Endothelial cell of umbilical vein (primary cell): ENCODE data around the gene GRID1. TPM values are rescaled to one million over a fixed set of nuclear protein-coding genes. Genes with fewer than 3 reads are reported as not detected.

Experiments used
- BruUV-seq: library from RNA; stranded (reverse); fragments of 400-500 nt; replicated peaks from 2 replicates; lab custom pipeline; 2021; lab: Mats Ljungman, UMichigan
- CTCF ChIA-PET: fragments of 300-600, 350-600 bp; sonication (Branson Sonifier 250); formaldehyde crosslinking; loops from one replicate; lab custom pipeline; 2021; ENCODE audit warnings: antibody characterized with exemption, inconsistent platforms; lab: Charles Lee
- POLR2A ChIA-PET: fragments of 300-600, 350-600 bp; sonication (Branson Sonifier 250); formaldehyde crosslinking; loops from one replicate; lab custom pipeline; 2021; ENCODE audit warnings: antibody characterized with exemption, inconsistent platforms; lab: Charles Lee
- DNase-seq: peaks from one replicate; pipeline ENCODE4 v3.0.0-alpha.2; 2011; ENCODE audit warnings: low read depth, low spot score
- FAIRE-seq: peaks from 2 replicates; lab custom pipeline; 2011; peaks lifted over from hg19 to GRCh38; lab: Jason Lieb, UNC
- H2AFZ ChIP-seq: 2 replicates; pipeline ENCODE4 v1.6.0; 2012; ENCODE audit warnings: low read depth, low read length, control low read depth, inconsistent platforms
- H3K27ac ChIP-seq: 2 replicates; pipeline ENCODE4 v1.5.1; 2011; ENCODE audit warnings: low read depth, mild to moderate bottlenecking, control low read depth, low read length, moderate library complexity; ENCODE audit not compliant: insufficient read depth
- H3K27me3 ChIP-seq, 2 experiments: 2 replicates each; pipeline versions ENCODE4 v1.6.0 to v1.6.1; 2011; ENCODE audit warnings: low read length in 2 of 2, mixed read lengths in 1 of 2; ENCODE audit not compliant: control insufficient read depth in 2 of 2, insufficient read depth in 2 of 2
- H3K36me3 ChIP-seq, 2 experiments: 2 replicates in 1 of 2; 3 replicates in 1 of 2; pipeline ENCODE4 v1.5.1; 2011; ENCODE audit warnings: low read length in 2 of 2, mild to moderate bottlenecking in 1 of 2, moderate library complexity in 1 of 2; ENCODE audit not compliant: control insufficient read depth in 2 of 2, insufficient read depth in 2 of 2; ENCODE audit errors: extremely low read depth in 1 of 2
- H3K4me1 ChIP-seq: 3 replicates; pipeline ENCODE4 v1.5.1; 2011; ENCODE audit warnings: mild to moderate bottlenecking, low read length; ENCODE audit not compliant: control insufficient read depth, insufficient read depth; ENCODE audit errors: extremely low read depth
- H3K4me2 ChIP-seq: 2 replicates; pipeline ENCODE4 v1.6.1; 2011; ENCODE audit warnings: low read length, control low read depth, mixed read lengths; ENCODE audit not compliant: insufficient read depth
- H3K4me3 ChIP-seq, 3 experiments: fragments of 200-600 bp in 1 of 3; sonication (generic), shearing (Covaris generic) in 1 of 3; replicated peaks in 1 of 3; 2 replicates each; pipeline ENCODE4 v1.5.1; 2011 to 2016; ENCODE audit warnings: control low read depth in 3 of 3, low read length in 3 of 3, mild to moderate bottlenecking in 2 of 3, inconsistent platforms in 1 of 3, low read depth in 1 of 3, moderate library complexity in 1 of 3; ENCODE audit not compliant: insufficient read depth in 1 of 3
- H3K79me2 ChIP-seq: 2 replicates; pipeline ENCODE4 v1.6.0; 2012; ENCODE audit warnings: low read length, inconsistent platforms; ENCODE audit not compliant: control insufficient read depth, insufficient read depth
- H3K9ac ChIP-seq: replicated peaks from 2 replicates; pipeline ENCODE3; 2011; ENCODE audit warnings: low read length, control low read depth; ENCODE audit not compliant: insufficient read depth; ENCODE audit errors: extremely low read depth
- H3K9me1 ChIP-seq: replicated peaks from 3 replicates; pipeline ENCODE4 v1.6.0; 2011; ENCODE audit warnings: mild to moderate bottlenecking, low read length; ENCODE audit not compliant: control insufficient read depth, insufficient read depth; ENCODE audit errors: extremely low read depth
- H3K9me3 ChIP-seq: replicated peaks from 2 replicates; pipeline ENCODE4 v1.5.1; 2012; ENCODE audit warnings: low read length, inconsistent platforms; ENCODE audit not compliant: control insufficient read depth, insufficient read depth
- H4K20me1 ChIP-seq: replicated peaks from 2 replicates; pipeline ENCODE3; 2011; ENCODE audit warnings: mild to moderate bottlenecking, low read length; ENCODE audit not compliant: control insufficient read depth, insufficient read depth; ENCODE audit errors: extremely low read depth
- EZH2 ChIP-seq: IDR thresholded peaks from 2 replicates; pipeline ENCODE4 v1.6.1; 2012; ENCODE audit warnings: borderline replicate concordance, low read depth, mild to moderate bottlenecking, moderate library complexity, low read length, inconsistent platforms; ENCODE audit not compliant: severe bottlenecking
- FOS ChIP-seq: IDR thresholded peaks from 2 replicates; pipeline ENCODE4 v1.6.1; 2011; ENCODE audit warnings: mild to moderate bottlenecking, low read length, moderate library complexity, borderline replicate concordance; ENCODE audit not compliant: insufficient read depth
- GATA2 ChIP-seq: IDR thresholded peaks from 2 replicates; pipeline ENCODE4 v1.7.0; 2011; ENCODE audit warnings: low read depth, mild to moderate bottlenecking, moderate library complexity, mixed read lengths, low read length; ENCODE audit not compliant: insufficient read length, insufficient read depth
- JUN ChIP-seq: IDR thresholded peaks from 2 replicates; pipeline ENCODE4 v1.6.1; 2011; ENCODE audit warnings: borderline replicate concordance, low read depth; ENCODE audit not compliant: insufficient read length, insufficient read depth
- MYC ChIP-seq: IDR thresholded peaks from one replicate; pipeline ENCODE4 v1.6.1; 2011; ENCODE audit warnings: mild to moderate bottlenecking, low read depth, low read length
- POLR2A ChIP-seq: IDR thresholded peaks from 2 replicates; pipeline ENCODE4 v1.6.1; 2012; ENCODE audit warnings: low read depth, mild to moderate bottlenecking, control low read depth, low read length
- POLR2AphosphoS5 ChIP-seq: IDR thresholded peaks from 2 replicates; pipeline ENCODE4 v1.6.1; 2012; ENCODE audit warnings: low read depth, mild to moderate bottlenecking, control low read depth, low read length, moderate library complexity; ENCODE audit not compliant: insufficient read depth
- dilution Hi-C: fragments of 300-500 bp; cut with MboI; formaldehyde crosslinking; loops from one replicate; pipeline ENCODE4 v1.15.0; 2019; ENCODE audit warnings: low sequenced_read_pairs; ENCODE audit not compliant: extremely low pct_ligation_motif_present
- intact Hi-C: fragments of 100-400 bp; cut with micrococcal nuclease; formaldehyde crosslinking; loops from one replicate; pipeline ENCODE4 v1.10.0; 2022
- polyA plus RNA-seq, 4 experiments: library from polyadenylated mRNA; depleted of rRNA in 3 of 4; stranded (reverse) in 3 of 4; unstranded in 1 of 4; fragments of >200 nt; gene quantifications; 2 replicates each; pipeline versions ENCODE4 v1.2.1 to v1.2.3, GENCODE V29; 2011 to 2012; ENCODE audit warnings: missing spikeins in 1 of 4
- total RNA-seq: library from RNA; stranded (reverse); gene quantifications from 2 replicates; pipeline ENCODE4 v1.2.3, GENCODE V29; 2021
- TF ChIP-seq, protein P1 (sequence below), 2 donors: IDR thresholded peaks; 1 replicate in 1 of 2; 2 replicates in 1 of 2; pipeline ENCODE4 v1.5.1; 2011; ENCODE audit warnings: low read length in 2 of 2, mild to moderate bottlenecking in 2 of 2, moderate library complexity in 2 of 2, control low read depth in 1 of 2, inconsistent platforms in 1 of 2, low read depth in 1 of 2; ENCODE audit not compliant: insufficient read depth in 1 of 2; ENCODE audit errors: extremely low read depth in 1 of 2
- TF ChIP-seq, protein P2 (sequence below): IDR thresholded peaks from 2 replicates; pipeline ENCODE4 v1.6.1; 2011; ENCODE audit not compliant: insufficient read depth, insufficient read length

The GRID1 gene
- total and polyA plus RNA-seq, 2 donors (not counting 3 experiments of a cell fraction or from before 2014, with no cell fraction given), result not detected

DNA sequence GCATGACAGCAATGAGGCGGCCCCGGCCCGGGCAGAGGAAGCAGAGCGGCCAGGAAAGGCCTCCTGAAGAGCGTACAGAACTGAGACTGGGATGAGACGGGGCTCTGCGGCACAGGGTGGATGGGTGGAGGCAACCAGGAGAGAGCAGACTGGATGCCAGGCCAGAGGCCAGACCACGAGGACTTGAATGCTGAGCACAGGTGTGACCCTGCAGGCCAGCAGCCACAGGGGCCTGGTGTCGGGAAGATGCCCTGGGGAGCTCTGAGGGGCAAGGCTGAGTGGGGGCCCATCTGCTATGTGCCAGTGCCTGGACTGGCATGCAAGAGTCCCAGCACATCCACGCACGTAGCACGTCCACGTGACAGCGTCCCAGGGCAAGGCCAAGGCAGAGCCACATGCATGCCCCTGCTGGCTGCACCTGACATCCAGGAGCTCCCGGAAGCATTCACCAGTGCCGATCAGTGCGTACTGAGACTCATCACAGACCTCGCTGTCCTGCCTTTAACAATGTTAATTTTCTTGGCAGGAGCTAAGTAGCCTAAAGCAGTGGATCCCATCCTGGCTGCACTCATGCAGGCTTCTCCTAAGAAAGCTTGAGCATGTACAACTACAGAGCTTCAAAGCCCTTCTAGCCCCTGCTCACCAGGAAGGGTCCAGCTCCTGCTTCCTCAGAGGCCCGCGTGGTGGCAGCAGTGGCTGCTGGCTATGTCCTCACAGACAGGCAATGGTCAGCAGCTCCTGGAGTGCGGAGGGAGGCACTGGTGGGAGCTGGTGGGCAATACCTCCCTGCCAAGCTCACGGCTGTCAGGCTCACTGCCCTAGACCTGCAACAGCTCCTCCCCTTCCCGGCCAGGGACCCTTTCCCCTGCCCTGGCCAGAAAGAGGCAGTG lies 18.0 kb downstream of the GRID1 start:
- Histone ChIP-seq H3K36me3 (no peaks in the 10 kb centered on the region), H3K27ac (no peak overlapping the region), H3K79me2 (no peaks in the 10 kb centered on the region), H3K9ac (no peak overlapping the region), H3K4me1 (no peaks in the 10 kb centered on the region), H3K27me3 (no peaks in the 10 kb centered on the region), H3K4me2 (no peak overlapping the region), H3K4me3 (no peak overlapping the region), H4K20me1 (no peaks in the 10 kb centered on the region), H3K9me1 (no peaks in the 10 kb centered on the region), H2AFZ (no peak overlapping the region), H3K9me3 (no peaks in the 10 kb centered on the region)
- no peak for TF ChIP-seq EZH2
- TF ChIP-seq, protein P1, sequence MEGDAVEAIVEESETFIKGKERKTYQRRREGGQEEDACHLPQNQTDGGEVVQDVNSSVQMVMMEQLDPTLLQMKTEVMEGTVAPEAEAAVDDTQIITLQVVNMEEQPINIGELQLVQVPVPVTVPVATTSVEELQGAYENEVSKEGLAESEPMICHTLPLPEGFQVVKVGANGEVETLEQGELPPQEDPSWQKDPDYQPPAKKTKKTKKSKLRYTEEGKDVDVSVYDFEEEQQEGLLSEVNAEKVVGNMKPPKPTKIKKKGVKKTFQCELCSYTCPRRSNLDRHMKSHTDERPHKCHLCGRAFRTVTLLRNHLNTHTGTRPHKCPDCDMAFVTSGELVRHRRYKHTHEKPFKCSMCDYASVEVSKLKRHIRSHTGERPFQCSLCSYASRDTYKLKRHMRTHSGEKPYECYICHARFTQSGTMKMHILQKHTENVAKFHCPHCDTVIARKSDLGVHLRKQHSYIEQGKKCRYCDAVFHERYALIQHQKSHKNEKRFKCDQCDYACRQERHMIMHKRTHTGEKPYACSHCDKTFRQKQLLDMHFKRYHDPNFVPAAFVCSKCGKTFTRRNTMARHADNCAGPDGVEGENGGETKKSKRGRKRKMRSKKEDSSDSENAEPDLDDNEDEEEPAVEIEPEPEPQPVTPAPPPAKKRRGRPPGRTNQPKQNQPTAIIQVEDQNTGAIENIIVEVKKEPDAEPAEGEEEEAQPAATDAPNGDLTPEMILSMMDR (IDR thresholded peaks at IDR 0.05; ENCODE audit: extremely low read depth in 1 of 2, insufficient read depth in 1 of 2, low read depth in 1 of 2, low read length in 2 of 2), result peak in 1 of 2 donors; percentile 19
- BruUV-seq, result no TSS peak
- intact Hi-C loops, result loop anchor here (10.0 kb wide), 1 partner anchor 1504 kb away; no protein-coding TSS in a partner anchor
- dilution Hi-C loops, result no loop called here
- no peak for FAIRE-seq
- CTCF ChIA-PET, result interaction anchor here (0.8 to 2.0 kb wide), 5 partner anchors 9 to 237 kb away, joined by 3 to 9 read pairs (median 5); no protein-coding TSS in a partner anchor
- POLR2A ChIA-PET, result no interaction called here
- no peak for DNase-seq

DNA sequence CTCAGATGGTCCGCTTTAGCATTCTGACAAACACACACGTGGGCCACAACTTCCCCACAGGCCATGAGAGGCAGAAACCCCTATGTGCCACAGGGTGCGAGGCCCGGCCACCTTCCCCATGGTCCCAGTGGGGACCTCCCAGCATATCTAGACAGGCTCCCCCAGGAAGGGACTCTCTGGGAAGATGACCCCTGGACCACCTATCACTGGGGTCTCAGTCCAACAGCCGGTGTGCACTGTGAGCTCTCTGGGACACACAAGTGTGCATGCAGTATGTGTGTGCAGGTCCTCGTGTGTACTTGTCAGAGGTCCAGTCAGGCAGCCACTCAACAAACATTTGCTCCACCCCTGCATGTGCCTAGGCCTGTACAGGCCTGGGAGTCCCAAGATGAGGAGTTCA lies 18.7 kb downstream of the GRID1 start:
- POLR2A ChIA-PET, result no interaction called here
- CTCF ChIA-PET, result interaction anchor here (1.3 to 1.9 kb wide), 2 partner anchors 13 to 238 kb away, joined by 6 to 9 read pairs; no protein-coding TSS in a partner anchor
- no peak overlapping the region for H3K4me2 ChIP-seq
- no peaks in the 10 kb centered on the region for H3K36me3 ChIP-seq
- DNase-seq (no peak), FAIRE-seq (no peak)
- H3K9me1 ChIP-seq, result no peaks in the 10 kb centered on the region
- TF ChIP-seq JUN, result no peak
- TF ChIP-seq, protein P2, sequence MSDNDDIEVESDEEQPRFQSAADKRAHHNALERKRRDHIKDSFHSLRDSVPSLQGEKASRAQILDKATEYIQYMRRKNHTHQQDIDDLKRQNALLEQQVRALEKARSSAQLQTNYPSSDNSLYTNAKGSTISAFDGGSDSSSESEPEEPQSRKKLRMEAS, result no peak
- no peak for TF ChIP-seq POLR2AphosphoS5
- TF ChIP-seq, protein P1 (IDR thresholded peaks at IDR 0.05; ENCODE audit: extremely low read depth in 1 of 2, insufficient read depth in 1 of 2, low read depth in 1 of 2, low read length in 2 of 2), result no peak
- TF ChIP-seq MYC, result no peak
- TF ChIP-seq GATA2, result no peak
- no peak for TF ChIP-seq EZH2
- no peak for TF ChIP-seq POLR2A
- no peak for TF ChIP-seq FOS
- no peaks in the 10 kb centered on the region for H4K20me1 ChIP-seq
- no peaks in the 10 kb centered on the region for H3K9me3 ChIP-seq
- dilution Hi-C loops, result no loop called here
- H3K27ac ChIP-seq, result no peak overlapping the region
- H3K4me3 ChIP-seq, result no peak overlapping the region
- no peak overlapping the region for H3K9ac ChIP-seq
- H3K27me3 ChIP-seq, result no peaks in the 10 kb centered on the region
- H2AFZ ChIP-seq, result no peak overlapping the region
- BruUV-seq, result no TSS peak
- intact Hi-C loops, result loop anchor here (10.0 kb wide), 1 partner anchor 1503 kb away; no protein-coding TSS in a partner anchor
- H3K79me2 ChIP-seq, result no peaks in the 10 kb centered on the region
- no peaks in the 10 kb centered on the region for H3K4me1 ChIP-seq
